GM23338 (cell line): ENCODE measurements around the gene USP5.

Experiments used
- CREB1 ChIP-seq: fragments of 250-450 bp; sonication (Bioruptor Pico); IDR thresholded peaks from 2 replicates; pipeline ENCODE4 v1.5.0; 2020; ENCODE audit warnings: low read depth, mild to moderate bottlenecking, moderate library complexity
- EZH2 ChIP-seq: fragments of 200-600 bp; sonication (generic); IDR thresholded peaks from one replicate; pipeline ENCODE4 v1.8.0; 2017; ENCODE audit warnings: antibody characterized with exemption, mild to moderate bottlenecking, low read depth; ENCODE audit not compliant: unreplicated experiment
- EZH2phosphoT487 ChIP-seq: fragments of 200-600 bp; sonication (generic); IDR thresholded peaks from one replicate; pipeline ENCODE4 v1.8.1; 2018; ENCODE audit warnings: antibody characterized with exemption; ENCODE audit not compliant: unreplicated experiment
- NANOG ChIP-seq: IDR thresholded peaks from 2 replicates; pipeline ENCODE4 v1.6.1; 2016; ENCODE audit warnings: antibody characterized with exemption, borderline replicate concordance
- POLR2AphosphoS5 ChIP-seq: IDR thresholded peaks from 2 replicates; pipeline ENCODE4 v1.6.1; 2016; ENCODE audit warnings: antibody characterized with exemption, low read depth
- REST ChIP-seq: IDR thresholded peaks from one replicate; pipeline ENCODE4 v1.6.1; 2018; ENCODE audit warnings: antibody characterized with exemption; ENCODE audit not compliant: unreplicated experiment
- TF ChIP-seq, protein P1 (sequence below), 2 experiments: fragments of 200-600 bp in 1 of 2; sonication (generic) in 1 of 2; conservative IDR thresholded peaks; 2 replicates each; pipeline versions ENCODE4 v1.5.1 to v1.6.1; 2016 to 2017; ENCODE audit warnings: antibody characterized with exemption in 2 of 2, low read depth in 2 of 2, mild to moderate bottlenecking in 2 of 2, moderate library complexity in 1 of 2
- TF ChIP-seq, protein P2 (sequence below): IDR thresholded peaks from 2 replicates; pipeline ENCODE4 v1.6.1; 2016; ENCODE audit warnings: antibody characterized with exemption

GRCh38 chr12:6834873-6835272, 17.1 kb upstream of the USP5 start:
- TF ChIP-seq, protein P1, sequence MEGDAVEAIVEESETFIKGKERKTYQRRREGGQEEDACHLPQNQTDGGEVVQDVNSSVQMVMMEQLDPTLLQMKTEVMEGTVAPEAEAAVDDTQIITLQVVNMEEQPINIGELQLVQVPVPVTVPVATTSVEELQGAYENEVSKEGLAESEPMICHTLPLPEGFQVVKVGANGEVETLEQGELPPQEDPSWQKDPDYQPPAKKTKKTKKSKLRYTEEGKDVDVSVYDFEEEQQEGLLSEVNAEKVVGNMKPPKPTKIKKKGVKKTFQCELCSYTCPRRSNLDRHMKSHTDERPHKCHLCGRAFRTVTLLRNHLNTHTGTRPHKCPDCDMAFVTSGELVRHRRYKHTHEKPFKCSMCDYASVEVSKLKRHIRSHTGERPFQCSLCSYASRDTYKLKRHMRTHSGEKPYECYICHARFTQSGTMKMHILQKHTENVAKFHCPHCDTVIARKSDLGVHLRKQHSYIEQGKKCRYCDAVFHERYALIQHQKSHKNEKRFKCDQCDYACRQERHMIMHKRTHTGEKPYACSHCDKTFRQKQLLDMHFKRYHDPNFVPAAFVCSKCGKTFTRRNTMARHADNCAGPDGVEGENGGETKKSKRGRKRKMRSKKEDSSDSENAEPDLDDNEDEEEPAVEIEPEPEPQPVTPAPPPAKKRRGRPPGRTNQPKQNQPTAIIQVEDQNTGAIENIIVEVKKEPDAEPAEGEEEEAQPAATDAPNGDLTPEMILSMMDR (conservative IDR thresholded peaks at IDR 0.05; ENCODE audit: low read depth in 2 of 2): no peak
- TF ChIP-seq REST (no peak), POLR2AphosphoS5 (no peak), CREB1 (no peak), NANOG (no peak), EZH2 (no peak), EZH2phosphoT487 (no peak)
- TF ChIP-seq, protein P2, sequence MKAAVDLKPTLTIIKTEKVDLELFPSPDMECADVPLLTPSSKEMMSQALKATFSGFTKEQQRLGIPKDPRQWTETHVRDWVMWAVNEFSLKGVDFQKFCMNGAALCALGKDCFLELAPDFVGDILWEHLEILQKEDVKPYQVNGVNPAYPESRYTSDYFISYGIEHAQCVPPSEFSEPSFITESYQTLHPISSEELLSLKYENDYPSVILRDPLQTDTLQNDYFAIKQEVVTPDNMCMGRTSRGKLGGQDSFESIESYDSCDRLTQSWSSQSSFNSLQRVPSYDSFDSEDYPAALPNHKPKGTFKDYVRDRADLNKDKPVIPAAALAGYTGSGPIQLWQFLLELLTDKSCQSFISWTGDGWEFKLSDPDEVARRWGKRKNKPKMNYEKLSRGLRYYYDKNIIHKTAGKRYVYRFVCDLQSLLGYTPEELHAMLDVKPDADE: no peak
